ENCODE measurements around the gene CELF1. TPM values are rescaled to one million over a fixed set of nuclear protein-coding genes. Genes with fewer than 3 reads are reported as not detected.
A peak's percentile ranks its signal among the peaks of the same experiment; 100 is the strongest.

Gene CELF1
- total RNA-seq, 1 donor = 128 TPM

GRCh38 chr11:47510209-47510608 lies 42.7 kb downstream of the CELF1 start:
- DNase-seq (ENCODE audit: low read depth) = no peak
- TF ChIP-seq CTCF (IDR thresholded peaks at IDR 0.05; ENCODE audit: insufficient read depth, low read depth, low read length) = no peak
- no peak overlapping the region for H3K4me3 ChIP-seq (ENCODE audit: low read depth, low read length)

- DNase-seq (ENCODE audit: low read depth) = no peak
- TF ChIP-seq CTCF (IDR thresholded peaks at IDR 0.05; ENCODE audit: insufficient read depth, low read depth, low read length) = no peak
- no peak overlapping the region for H3K4me3 ChIP-seq (ENCODE audit: low read depth, low read length)
Measured at GRCh38 chr11:47509077-47509536, 43.8 kb downstream of the CELF1 start.

DNA sequence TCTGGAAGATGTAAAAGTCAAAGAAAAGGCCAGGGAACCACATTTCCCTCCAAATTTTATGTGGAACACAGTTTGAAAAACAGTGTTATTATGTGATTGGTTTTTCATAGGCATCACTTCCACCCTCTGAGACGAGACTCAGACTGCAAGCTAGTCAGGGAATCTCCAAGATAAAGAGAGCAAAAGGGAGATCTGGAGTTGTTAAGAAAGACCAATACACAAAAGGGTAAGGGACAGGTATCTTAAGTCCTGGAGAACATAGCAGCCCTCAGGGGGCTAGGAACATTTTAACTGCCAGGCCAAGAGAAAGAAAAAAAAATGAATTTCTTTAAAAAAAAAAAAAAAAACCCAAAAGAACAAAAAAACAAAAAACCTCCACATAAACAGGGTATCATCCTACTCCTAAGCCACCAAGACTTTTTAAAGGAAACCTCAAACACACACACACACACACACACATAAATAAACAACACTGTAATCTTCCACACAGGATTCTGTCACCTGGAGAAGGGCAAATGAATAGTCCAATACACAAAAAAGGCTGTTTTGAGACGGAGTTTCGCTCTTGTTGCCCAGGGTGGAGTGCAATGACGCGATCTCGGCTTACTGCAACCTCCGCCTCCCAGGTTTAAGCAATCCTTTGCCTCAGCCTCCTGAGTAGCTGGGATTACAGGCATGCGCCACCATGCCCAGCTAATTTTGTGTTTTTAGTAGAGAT lies 44.5 kb downstream of the CELF1 start:
- H3K4me3 ChIP-seq (ENCODE audit: low read depth, low read length) = no peak overlapping the region
- no peak for DNase-seq (ENCODE audit: low read depth)
- no peak for TF ChIP-seq CTCF (IDR thresholded peaks at IDR 0.05; ENCODE audit: insufficient read depth, low read depth, low read length)

DNA sequence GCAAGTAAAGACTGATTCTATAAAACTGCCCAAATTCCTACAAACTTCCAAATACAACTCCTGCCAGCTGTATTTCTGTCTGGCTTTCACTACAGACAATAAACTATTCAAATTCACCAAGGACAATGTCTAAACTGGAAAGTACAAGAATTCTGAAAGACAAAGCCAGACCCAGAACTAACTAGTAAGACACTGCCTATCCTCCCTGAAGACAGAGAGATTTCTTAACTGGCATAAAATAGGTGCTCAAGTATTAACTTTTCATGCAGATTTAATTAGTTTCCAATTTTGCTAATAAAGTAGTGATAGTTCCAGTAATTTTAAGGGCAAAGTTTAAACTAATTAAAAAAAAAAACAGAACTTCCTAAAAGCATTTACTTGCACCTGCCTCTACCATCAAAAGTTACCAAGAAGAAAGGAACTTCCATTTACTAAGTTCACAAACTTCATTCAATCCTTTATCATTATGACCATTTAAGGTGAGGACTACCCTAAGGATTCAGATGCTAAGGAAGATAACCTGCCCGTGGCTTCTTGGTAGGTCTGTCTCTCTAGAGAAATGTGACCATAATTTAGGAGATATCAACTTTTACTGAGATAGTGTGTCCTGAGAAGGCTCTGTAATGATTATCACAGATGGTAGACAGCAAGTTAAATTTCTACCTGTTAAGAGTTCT lies 45.2 kb downstream of the CELF1 start:
- no peak for DNase-seq (ENCODE audit: low read depth)
- no peak for TF ChIP-seq CTCF (IDR thresholded peaks at IDR 0.05; ENCODE audit: insufficient read depth, low read depth, low read length)
- no peak overlapping the region for H3K4me3 ChIP-seq (ENCODE audit: low read depth, low read length)

DNA sequence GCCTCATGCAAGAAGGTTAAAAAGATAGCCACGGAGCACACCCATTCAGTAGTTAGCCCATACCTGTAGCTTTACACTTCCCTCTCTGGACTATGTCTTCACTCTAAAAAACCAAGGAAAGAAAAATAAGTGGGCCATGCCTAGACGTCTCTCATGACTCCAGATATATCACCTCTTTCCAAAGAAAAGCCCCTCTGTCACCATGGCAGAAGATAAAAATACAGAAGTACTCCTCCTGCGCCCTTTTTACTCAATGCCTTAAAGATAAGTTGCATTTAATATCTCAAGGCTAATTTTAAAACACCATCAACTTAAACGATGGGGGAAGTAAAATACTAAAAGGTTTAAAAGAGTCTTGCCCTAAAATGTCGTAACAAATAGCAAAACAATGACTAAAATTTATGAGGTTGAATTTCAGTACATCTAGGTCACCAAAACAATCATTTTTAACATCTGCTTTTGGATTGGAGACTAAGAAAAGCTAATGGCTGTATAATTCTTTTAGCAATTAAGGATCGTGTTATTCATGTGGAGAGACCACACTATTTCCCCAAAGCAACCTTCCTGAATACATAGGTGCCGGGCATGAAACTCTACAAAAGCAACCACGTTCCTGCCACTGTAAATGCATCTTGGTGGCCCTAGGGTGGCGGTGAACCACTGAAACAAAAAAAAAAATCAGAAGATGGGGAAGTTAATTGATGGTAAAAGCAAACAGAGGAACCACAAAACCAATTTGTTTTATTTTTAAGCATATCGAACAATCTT lies 46.0 kb downstream of the CELF1 start:
- no peak overlapping the region for H3K4me3 ChIP-seq (ENCODE audit: low read depth, low read length)
- no peak for TF ChIP-seq CTCF (IDR thresholded peaks at IDR 0.05; ENCODE audit: insufficient read depth, low read depth, low read length)
- peak; percentile 67 for DNase-seq (ENCODE audit: low read depth)

DNA sequence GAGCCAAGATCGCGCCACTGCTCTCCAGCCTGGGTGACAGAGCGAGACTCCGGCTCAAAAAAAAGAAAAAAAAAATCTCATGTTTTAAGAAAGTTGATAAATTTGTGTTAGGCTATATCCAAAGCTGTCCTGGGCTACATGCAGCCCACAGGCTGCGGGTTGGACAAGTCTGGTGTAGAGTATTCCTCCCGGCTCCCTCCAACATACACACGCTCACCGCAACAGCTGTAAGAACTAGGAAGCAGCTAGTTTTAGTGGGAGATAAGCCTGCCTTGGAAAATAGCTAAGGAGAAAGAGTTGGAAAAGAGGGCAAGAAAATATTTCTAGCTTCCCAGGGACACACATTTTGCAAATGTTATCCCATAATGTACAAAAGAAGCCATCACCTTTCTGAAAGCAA lies 46.6 kb downstream of the CELF1 start:
- TF ChIP-seq CTCF (IDR thresholded peaks at IDR 0.05; ENCODE audit: insufficient read depth, low read depth, low read length) = no peak
- H3K4me3 ChIP-seq (ENCODE audit: low read depth, low read length) = no peak overlapping the region
- peak; percentile 79 for DNase-seq (ENCODE audit: low read depth)
